Measurements from ENCODE around the gene SNTG2.

DNA sequence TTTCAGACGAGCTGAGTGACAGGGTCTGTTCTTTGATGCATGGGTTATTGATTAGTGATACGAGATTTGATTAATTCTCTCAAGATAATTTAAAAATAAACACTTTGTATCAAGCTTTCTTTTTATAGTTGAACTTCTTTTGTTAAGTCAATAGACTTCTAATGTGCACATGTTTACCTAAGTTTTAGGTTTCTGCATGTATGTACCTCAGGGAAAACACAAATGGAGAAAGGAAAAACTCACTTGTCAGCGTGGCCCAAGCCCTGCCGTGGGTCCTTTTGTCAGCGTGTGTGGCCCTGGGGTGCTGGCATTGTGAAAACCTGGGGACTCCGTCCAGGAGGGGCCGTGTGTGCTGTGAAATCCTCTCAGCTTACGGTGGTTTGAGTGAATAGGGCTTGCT lies 153.7 kb downstream of the SNTG2 start:
- TF ChIP-seq, protein P1, sequence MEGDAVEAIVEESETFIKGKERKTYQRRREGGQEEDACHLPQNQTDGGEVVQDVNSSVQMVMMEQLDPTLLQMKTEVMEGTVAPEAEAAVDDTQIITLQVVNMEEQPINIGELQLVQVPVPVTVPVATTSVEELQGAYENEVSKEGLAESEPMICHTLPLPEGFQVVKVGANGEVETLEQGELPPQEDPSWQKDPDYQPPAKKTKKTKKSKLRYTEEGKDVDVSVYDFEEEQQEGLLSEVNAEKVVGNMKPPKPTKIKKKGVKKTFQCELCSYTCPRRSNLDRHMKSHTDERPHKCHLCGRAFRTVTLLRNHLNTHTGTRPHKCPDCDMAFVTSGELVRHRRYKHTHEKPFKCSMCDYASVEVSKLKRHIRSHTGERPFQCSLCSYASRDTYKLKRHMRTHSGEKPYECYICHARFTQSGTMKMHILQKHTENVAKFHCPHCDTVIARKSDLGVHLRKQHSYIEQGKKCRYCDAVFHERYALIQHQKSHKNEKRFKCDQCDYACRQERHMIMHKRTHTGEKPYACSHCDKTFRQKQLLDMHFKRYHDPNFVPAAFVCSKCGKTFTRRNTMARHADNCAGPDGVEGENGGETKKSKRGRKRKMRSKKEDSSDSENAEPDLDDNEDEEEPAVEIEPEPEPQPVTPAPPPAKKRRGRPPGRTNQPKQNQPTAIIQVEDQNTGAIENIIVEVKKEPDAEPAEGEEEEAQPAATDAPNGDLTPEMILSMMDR (IDR thresholded peaks at IDR 0.05; ENCODE audit: low read depth, low read length, poor library complexity, severe bottlenecking) = no peak
- TF ChIP-seq EZH2phosphoT487 (IDR thresholded peaks at IDR 0.05; ENCODE audit: borderline replicate concordance, low read length) = no peak

Data from DOHH2 (cell line).